HepG2 (cell line): Measurements from ENCODE around the gene CLEC20A. TPM values are rescaled to one million over a fixed set of nuclear protein-coding genes. Genes with fewer than 3 reads are reported as not detected.

Experiments used
- ATF7-NPFF ChIP-seq: sonication (generic); formaldehyde crosslinking; IDR thresholded peaks from 2 replicates; pipeline ENCODE4 v1.8.1; 2023; ENCODE audit warnings: mild to moderate bottlenecking, low read depth, missing genetic modification reagents, moderate library complexity
- FOXA1 ChIP-seq, 2 experiments: fragments of 450-650 bp in 1 of 2; sonication (generic) in 1 of 2; formaldehyde crosslinking in 1 of 2; IDR thresholded peaks; 2 replicates each; pipeline versions ENCODE4 v1.4.0 to v1.6.1; 2016 to 2020; ENCODE audit warnings: missing genetic modification reagents in 1 of 2
- FOXC1 ChIP-seq: sonication (generic); formaldehyde crosslinking; IDR thresholded peaks from 2 replicates; pipeline ENCODE4 v1.8.0; 2022; ENCODE audit warnings: mild to moderate bottlenecking, missing genetic modification reagents, borderline replicate concordance
- GABPB1 ChIP-seq: IDR thresholded peaks from 2 replicates; pipeline ENCODE4 v1.6.1; 2016; ENCODE audit warnings: mild to moderate bottlenecking, missing genetic modification reagents, moderate library complexity, missing compliant biosample characterization
- GATA4 ChIP-seq: sonication (generic); IDR thresholded peaks from 2 replicates; pipeline ENCODE4 v1.6.1; 2016; ENCODE audit warnings: antibody characterized with exemption, low read depth, borderline replicate concordance
- HHEX ChIP-seq: IDR thresholded peaks from 2 replicates; pipeline ENCODE4 v1.6.1; 2016; ENCODE audit warnings: control low read depth
- HNRNPUL1 ChIP-seq: fragments of 200-400 bp; formaldehyde crosslinking; IDR thresholded peaks from 2 replicates; pipeline ENCODE4 v1.6.1; 2017; ENCODE audit warnings: low read depth, mild to moderate bottlenecking, low read length, moderate library complexity
- KMT2A ChIP-seq: sonication (generic); formaldehyde crosslinking; IDR thresholded peaks from 2 replicates; pipeline ENCODE4 v1.4.0; 2020; ENCODE audit warnings: missing genetic modification reagents
- NR2C2 ChIP-seq: sonication (generic); formaldehyde crosslinking; IDR thresholded peaks from 2 replicates; pipeline ENCODE4 v1.4.0; 2020; ENCODE audit warnings: missing genetic modification reagents, mild to moderate bottlenecking, moderate library complexity, borderline replicate concordance
- REPIN1 ChIP-seq: sonication (generic); formaldehyde crosslinking; IDR thresholded peaks from 2 replicates; pipeline ENCODE4 v1.8.0; 2022; ENCODE audit warnings: missing genetic modification reagents, low read depth, mild to moderate bottlenecking, borderline replicate concordance
- SAP130 ChIP-seq: IDR thresholded peaks from 2 replicates; pipeline ENCODE4 v1.6.1; 2016; ENCODE audit warnings: low read depth
- TBL1XR1 ChIP-seq: fragments of 150-350 bp; IDR thresholded peaks from 2 replicates; pipeline ENCODE4 v1.6.1; 2014; ENCODE audit warnings: borderline replicate concordance, low read length; ENCODE audit not compliant: partially characterized antibody
- TEAD3 ChIP-seq: optimal IDR thresholded peaks from 2 replicates; pipeline ENCODE3; 2016; ENCODE audit warnings: borderline replicate concordance
- ZNF326 ChIP-seq: sonication (generic); formaldehyde crosslinking; IDR thresholded peaks from 2 replicates; pipeline ENCODE4 v1.4.0; 2020; ENCODE audit warnings: missing genetic modification reagents, borderline replicate concordance
- polyA plus RNA-seq, 8 experiments: library from polyadenylated mRNA; depleted of rRNA in 3 of 8; stranded (reverse) in 7 of 8; unstranded in 1 of 8; fragments of >200 nt; fragmentation: Illumina TruSeq in 4 of 8; extraction: Trizol in 4 of 8; gene quantifications; 2 replicates each; pipeline versions ENCODE4 v1.2.1 to v1.2.3, GENCODE V29; 2011 to 2016; ENCODE audit warnings: low read depth in 4 of 8, missing spikeins in 1 of 8, mixed read lengths in 1 of 8; ENCODE audit not compliant: insufficient read depth in 1 of 8
- total RNA-seq, 5 experiments: library from RNA; depleted of rRNA; stranded (reverse); fragments of >200 nt; fragmentation: Illumina TruSeq; extraction: Trizol; gene quantifications; 2 replicates each; pipeline ENCODE4 v1.2.3, GENCODE V29; 2016; ENCODE audit warnings: low read depth in 1 of 5
- TF ChIP-seq, protein P1 (sequence below): sonication (generic); formaldehyde crosslinking; IDR thresholded peaks from 2 replicates; pipeline ENCODE4 v1.4.0; 2020; ENCODE audit warnings: missing genetic modification reagents
- TF ChIP-seq, protein P2 (sequence below): sonication (generic); formaldehyde crosslinking; IDR thresholded peaks from 2 replicates; pipeline ENCODE4 v1.4.0; 2020; ENCODE audit warnings: mild to moderate bottlenecking, missing genetic modification reagents
- TF ChIP-seq, protein P3 (sequence below): sonication (generic); formaldehyde crosslinking; conservative IDR thresholded peaks from 2 replicates; pipeline ENCODE4 v1.8.0; 2022; ENCODE audit warnings: low read depth, missing genetic modification reagents
- TF ChIP-seq, protein P4 (sequence below): sonication (generic); formaldehyde crosslinking; IDR thresholded peaks from 2 replicates; pipeline ENCODE4 v1.5.0; 2020; ENCODE audit warnings: missing genetic modification reagents
- TF ChIP-seq, protein P5 (sequence below): sonication (generic); formaldehyde crosslinking; IDR thresholded peaks from 2 replicates; pipeline ENCODE4 v1.8.0; 2022; ENCODE audit warnings: mild to moderate bottlenecking, missing genetic modification reagents; ENCODE audit not compliant: insufficient replicate concordance

CLEC20A gene
- total and polyA plus RNA-seq, 2 of the 13 experiments (the other 11 are each of a cell fraction or from before 2014, with no cell fraction given) = not detected

DNA sequence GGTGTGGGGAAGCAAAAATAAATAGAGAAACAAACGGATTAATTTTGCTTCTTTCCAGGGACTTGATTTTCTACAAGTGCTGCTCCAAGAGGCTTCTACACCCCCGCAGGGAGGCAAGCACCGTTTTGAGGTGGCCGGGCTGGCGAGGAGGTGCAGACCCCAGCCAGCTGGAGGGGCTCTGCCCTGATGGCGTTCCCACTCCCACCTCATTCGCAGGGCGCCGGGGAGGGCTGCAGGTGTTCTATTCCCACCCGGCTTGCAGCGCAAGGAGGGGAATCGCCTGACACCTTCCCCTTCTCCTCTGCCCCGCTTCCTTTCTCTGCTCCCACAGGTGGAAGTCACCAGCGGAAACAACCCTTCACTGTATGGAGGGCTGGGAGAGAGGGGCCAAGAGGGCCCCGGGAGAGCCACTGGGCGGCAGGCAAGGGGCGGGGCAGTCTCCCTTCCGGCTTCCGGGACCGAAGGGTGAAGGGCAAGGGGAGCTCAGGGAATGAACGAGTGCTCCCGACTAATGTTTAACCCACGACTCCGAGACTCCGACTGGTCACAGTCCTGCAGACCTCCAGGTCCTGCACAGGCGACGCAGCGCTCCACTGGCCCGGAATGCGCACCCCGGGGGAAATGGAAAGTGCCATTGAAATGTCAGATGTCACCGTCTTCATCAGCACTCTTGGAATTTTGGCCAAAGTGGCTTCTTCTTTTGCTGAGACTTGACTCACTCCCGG lies 45.2 kb upstream of the CLEC20A start (continued):
- no peak for TF ChIP-seq FOXA1 (IDR thresholded peaks at IDR 0.05)
- no peak for TF ChIP-seq FOXA1 (CRISPR knock-in tag; IDR thresholded peaks at IDR 0.05)
- TF ChIP-seq, protein P1, sequence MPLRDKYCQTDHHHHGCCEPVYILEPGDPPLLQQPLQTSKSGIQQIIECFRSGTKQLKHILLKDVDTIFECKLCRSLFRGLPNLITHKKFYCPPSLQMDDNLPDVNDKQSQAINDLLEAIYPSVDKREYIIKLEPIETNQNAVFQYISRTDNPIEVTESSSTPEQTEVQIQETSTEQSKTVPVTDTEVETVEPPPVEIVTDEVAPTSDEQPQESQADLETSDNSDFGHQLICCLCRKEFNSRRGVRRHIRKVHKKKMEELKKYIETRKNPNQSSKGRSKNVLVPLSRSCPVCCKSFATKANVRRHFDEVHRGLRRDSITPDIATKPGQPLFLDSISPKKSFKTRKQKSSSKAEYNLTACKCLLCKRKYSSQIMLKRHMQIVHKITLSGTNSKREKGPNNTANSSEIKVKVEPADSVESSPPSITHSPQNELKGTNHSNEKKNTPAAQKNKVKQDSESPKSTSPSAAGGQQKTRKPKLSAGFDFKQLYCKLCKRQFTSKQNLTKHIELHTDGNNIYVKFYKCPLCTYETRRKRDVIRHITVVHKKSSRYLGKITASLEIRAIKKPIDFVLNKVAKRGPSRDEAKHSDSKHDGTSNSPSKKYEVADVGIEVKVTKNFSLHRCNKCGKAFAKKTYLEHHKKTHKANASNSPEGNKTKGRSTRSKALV (CRISPR knock-in tag) = peak; percentile 74; the same call in 1 of the 2 replicates
- TF ChIP-seq SAP130 = peak; percentile 89
- peak; percentile 42; the same call in 1 of the 2 replicates for TF ChIP-seq KMT2A
- TF ChIP-seq, protein P2, sequence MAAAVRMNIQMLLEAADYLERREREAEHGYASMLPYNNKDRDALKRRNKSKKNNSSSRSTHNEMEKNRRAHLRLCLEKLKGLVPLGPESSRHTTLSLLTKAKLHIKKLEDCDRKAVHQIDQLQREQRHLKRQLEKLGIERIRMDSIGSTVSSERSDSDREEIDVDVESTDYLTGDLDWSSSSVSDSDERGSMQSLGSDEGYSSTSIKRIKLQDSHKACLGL (CRISPR knock-in tag) = peak; percentile 41
- no peak for TF ChIP-seq TBL1XR1
- TF ChIP-seq GATA4 = no peak
- TF ChIP-seq, protein P3, sequence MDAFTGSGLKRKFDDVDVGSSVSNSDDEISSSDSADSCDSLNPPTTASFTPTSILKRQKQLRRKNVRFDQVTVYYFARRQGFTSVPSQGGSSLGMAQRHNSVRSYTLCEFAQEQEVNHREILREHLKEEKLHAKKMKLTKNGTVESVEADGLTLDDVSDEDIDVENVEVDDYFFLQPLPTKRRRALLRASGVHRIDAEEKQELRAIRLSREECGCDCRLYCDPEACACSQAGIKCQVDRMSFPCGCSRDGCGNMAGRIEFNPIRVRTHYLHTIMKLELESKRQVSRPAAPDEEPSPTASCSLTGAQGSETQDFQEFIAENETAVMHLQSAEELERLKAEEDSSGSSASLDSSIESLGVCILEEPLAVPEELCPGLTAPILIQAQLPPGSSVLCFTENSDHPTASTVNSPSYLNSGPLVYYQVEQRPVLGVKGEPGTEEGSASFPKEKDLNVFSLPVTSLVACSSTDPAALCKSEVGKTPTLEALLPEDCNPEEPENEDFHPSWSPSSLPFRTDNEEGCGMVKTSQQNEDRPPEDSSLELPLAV (CRISPR knock-in tag) = no peak
- TF ChIP-seq NR2C2 (CRISPR knock-in tag) = peak; percentile 90
- TF ChIP-seq ZNF326 (CRISPR knock-in tag) = no peak
- TF ChIP-seq, protein P4, sequence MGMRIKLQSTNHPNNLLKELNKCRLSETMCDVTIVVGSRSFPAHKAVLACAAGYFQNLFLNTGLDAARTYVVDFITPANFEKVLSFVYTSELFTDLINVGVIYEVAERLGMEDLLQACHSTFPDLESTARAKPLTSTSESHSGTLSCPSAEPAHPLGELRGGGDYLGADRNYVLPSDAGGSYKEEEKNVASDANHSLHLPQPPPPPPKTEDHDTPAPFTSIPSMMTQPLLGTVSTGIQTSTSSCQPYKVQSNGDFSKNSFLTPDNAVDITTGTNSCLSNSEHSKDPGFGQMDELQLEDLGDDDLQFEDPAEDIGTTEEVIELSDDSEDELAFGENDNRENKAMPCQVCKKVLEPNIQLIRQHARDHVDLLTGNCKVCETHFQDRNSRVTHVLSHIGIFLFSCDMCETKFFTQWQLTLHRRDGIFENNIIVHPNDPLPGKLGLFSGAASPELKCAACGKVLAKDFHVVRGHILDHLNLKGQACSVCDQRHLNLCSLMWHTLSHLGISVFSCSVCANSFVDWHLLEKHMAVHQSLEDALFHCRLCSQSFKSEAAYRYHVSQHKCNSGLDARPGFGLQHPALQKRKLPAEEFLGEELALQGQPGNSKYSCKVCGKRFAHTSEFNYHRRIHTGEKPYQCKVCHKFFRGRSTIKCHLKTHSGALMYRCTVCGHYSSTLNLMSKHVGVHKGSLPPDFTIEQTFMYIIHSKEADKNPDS (CRISPR knock-in tag) = peak; percentile 74; the same call in 1 of the 2 replicates
- TF ChIP-seq REPIN1 (CRISPR knock-in tag) = peak; percentile 74; the same call in 1 of the 2 replicates
- TF ChIP-seq HHEX (CRISPR knock-in tag) = no peak
- no peak for TF ChIP-seq ATF7-NPFF (CRISPR knock-in tag)
- peak; percentile 90 for TF ChIP-seq GABPB1 (CRISPR knock-in tag)
- TF ChIP-seq, protein P5, sequence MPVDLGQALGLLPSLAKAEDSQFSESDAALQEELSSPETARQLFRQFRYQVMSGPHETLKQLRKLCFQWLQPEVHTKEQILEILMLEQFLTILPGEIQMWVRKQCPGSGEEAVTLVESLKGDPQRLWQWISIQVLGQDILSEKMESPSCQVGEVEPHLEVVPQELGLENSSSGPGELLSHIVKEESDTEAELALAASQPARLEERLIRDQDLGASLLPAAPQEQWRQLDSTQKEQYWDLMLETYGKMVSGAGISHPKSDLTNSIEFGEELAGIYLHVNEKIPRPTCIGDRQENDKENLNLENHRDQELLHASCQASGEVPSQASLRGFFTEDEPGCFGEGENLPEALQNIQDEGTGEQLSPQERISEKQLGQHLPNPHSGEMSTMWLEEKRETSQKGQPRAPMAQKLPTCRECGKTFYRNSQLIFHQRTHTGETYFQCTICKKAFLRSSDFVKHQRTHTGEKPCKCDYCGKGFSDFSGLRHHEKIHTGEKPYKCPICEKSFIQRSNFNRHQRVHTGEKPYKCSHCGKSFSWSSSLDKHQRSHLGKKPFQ = peak; percentile 85
- no peak for TF ChIP-seq HNRNPUL1
- TF ChIP-seq TEAD3 (CRISPR knock-in tag) = peak; percentile 79
- 0 out of 2 replicates have a peak, but pooled peaks have one; percentile 5 for TF ChIP-seq FOXC1 (CRISPR knock-in tag)
